Panc1 (cell line): Measurements from ENCODE around the gene PLCD3. TPM values are rescaled to one million over a fixed set of nuclear protein-coding genes. Genes with fewer than 3 reads are reported as not detected.

Experiments used
- ATAC-seq: fragments of 200-7000 bp; cut with Tn5 transposase; 2 replicates; pipeline ENCODE4 v1.9.1; 2020; ENCODE audit warnings: mild to moderate bottlenecking, moderate library complexity
- BruUV-seq: library from RNA; stranded (reverse); fragments of 400-500 nt; replicated peaks from 2 replicates; lab custom pipeline; 2021; lab: Mats Ljungman, UMichigan
- CTCF ChIA-PET: fragments of 300-600 bp; sonication (Branson Sonifier 250); formaldehyde crosslinking; loops from one replicate; lab custom pipeline; 2022; ENCODE audit warnings: antibody characterized with exemption; lab: Charles Lee
- POLR2A ChIA-PET: fragments of 300-600 bp; sonication (Branson Sonifier 250); formaldehyde crosslinking; loops from one replicate; lab custom pipeline; 2022; ENCODE audit warnings: antibody characterized with exemption; lab: Charles Lee
- DNase-seq: peaks from one replicate; pipeline ENCODE4 v3.0.0-alpha.2; 2010; ENCODE audit warnings: low read depth, low spot score
- H3K27ac ChIP-seq: 2 replicates; pipeline ENCODE4 v1.5.1; 2011; ENCODE audit warnings: mild to moderate bottlenecking, low read length, inconsistent platforms
- H3K27me3 ChIP-seq: fragments of 200-500 bp; sonication (Bioruptor generic); 2 replicates; pipeline ENCODE4 v1.6.0; 2014; ENCODE audit warnings: low read length, inconsistent platforms; ENCODE audit not compliant: control insufficient read depth, insufficient read depth
- H3K36me3 ChIP-seq: fragments of 200-500 bp; sonication (Bioruptor generic); 2 replicates; pipeline ENCODE4 v1.5.1; 2014; ENCODE audit warnings: inconsistent platforms, mild to moderate bottlenecking, low read length, moderate library complexity; ENCODE audit not compliant: control insufficient read depth, insufficient read depth
- H3K4me1 ChIP-seq: 2 replicates; pipeline ENCODE4 v1.5.1; 2011; ENCODE audit warnings: inconsistent platforms, mild to moderate bottlenecking, low read length, moderate library complexity; ENCODE audit not compliant: control insufficient read depth, insufficient read depth
- H3K4me3 ChIP-seq, 2 experiments: 2 replicates each; pipeline ENCODE4 v1.5.1; 2011 to 2012; ENCODE audit warnings: low read depth in 2 of 2, low read length in 2 of 2, mild to moderate bottlenecking in 2 of 2, inconsistent platforms in 1 of 2, moderate library complexity in 1 of 2
- H3K9me3 ChIP-seq: fragments of 200-500 bp; sonication (Bioruptor generic); 2 replicates; pipeline ENCODE4 v1.5.1; 2014; ENCODE audit warnings: low read depth, mild to moderate bottlenecking, inconsistent platforms, low read length, moderate library complexity; ENCODE audit not compliant: control insufficient read depth, insufficient read depth
- CTCF ChIP-seq: fragments of 450-650 bp; IDR thresholded peaks from 2 replicates; pipeline ENCODE4 v1.5.1; 2017; ENCODE audit warnings: mild to moderate bottlenecking
- POLR2AphosphoS5 ChIP-seq: IDR thresholded peaks from 2 replicates; pipeline ENCODE4 v1.6.1; 2012; ENCODE audit warnings: mild to moderate bottlenecking, low read depth, low read length, moderate library complexity
- SIN3A ChIP-seq: IDR thresholded peaks from 2 replicates; pipeline ENCODE4 v1.6.1; 2012; ENCODE audit warnings: low read depth, mild to moderate bottlenecking, low read length, moderate library complexity, borderline replicate concordance; ENCODE audit not compliant: insufficient read depth
- TCF7L2 ChIP-seq: IDR thresholded peaks from 2 replicates; pipeline ENCODE4 v1.6.1; 2011; ENCODE audit warnings: mild to moderate bottlenecking, low read depth, low read length, inconsistent platforms
- in situ Hi-C: cut with HindIII; loops from 2 replicates; pipeline ENCODE4 v1.10.0; 2016; ENCODE audit warnings: low sequenced_read_pairs, low pct_unique_long_range_greater_than_20kb
- intact Hi-C: fragments of 100-400 bp; cut with micrococcal nuclease; formaldehyde crosslinking; loops from one replicate; pipeline ENCODE4 v1.10.0; 2022; ENCODE audit not compliant: unreplicated experiment
- total RNA-seq: library from RNA; stranded (reverse); gene quantifications from one replicate; pipeline ENCODE4 v1.2.1, GENCODE V29; 2021; ENCODE audit not compliant: unreplicated experiment
- TF ChIP-seq, protein P1 (sequence below), 2 experiments: IDR thresholded peaks; 2 replicates each; pipeline ENCODE4 v1.6.1; 2011 to 2012; ENCODE audit warnings: low read depth in 2 of 2, control low read depth in 1 of 2, low read length in 1 of 2, mild to moderate bottlenecking in 1 of 2, moderate library complexity in 1 of 2; ENCODE audit not compliant: insufficient read depth in 1 of 2

Gene PLCD3
- total RNA-seq, 1 experiment from 2014 or later: 125 TPM

DNA sequence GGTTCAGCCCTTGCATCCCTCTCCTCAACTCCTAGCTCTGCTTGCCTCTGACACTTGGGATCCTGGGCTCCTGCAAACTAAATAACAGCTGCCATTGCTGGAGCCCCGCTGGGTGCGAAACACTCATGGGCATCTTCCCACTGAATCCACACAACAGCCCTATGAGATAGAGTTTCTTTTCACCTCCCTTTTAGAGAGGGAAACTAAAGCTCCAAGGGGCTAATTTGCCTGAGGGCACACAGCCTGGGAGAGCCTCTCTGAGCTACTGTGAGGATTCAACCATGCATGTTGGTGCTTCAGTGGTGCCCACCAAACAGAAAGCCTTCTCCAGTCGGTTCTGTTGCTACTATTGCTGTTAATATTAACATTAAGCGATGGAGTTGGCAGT lies 7.2 kb upstream of the PLCD3 start:
- Histone ChIP-seq H3K27ac (no peak overlapping the region), H3K4me3 (no peak overlapping the region), H3K36me3 (no peaks in the 10 kb centered on the region), H3K4me1 (peaks cover 8% of the 10 kb centered on the region; the same call in 1 of the 2 replicates), H3K9me3 (no peaks in the 10 kb centered on the region), H3K27me3 (no peaks in the 10 kb centered on the region)
- ChIA-PET CTCF (no interaction called here), POLR2A (no interaction called here)
- intact Hi-C loops: no loop called here
- ATAC-seq (no peak), DNase-seq (no peak)
- in situ Hi-C loops: no loop called here
- no TSS peak for BruUV-seq
- TF ChIP-seq TCF7L2 (no peak), SIN3A (no peak)
- TF ChIP-seq, protein P1, sequence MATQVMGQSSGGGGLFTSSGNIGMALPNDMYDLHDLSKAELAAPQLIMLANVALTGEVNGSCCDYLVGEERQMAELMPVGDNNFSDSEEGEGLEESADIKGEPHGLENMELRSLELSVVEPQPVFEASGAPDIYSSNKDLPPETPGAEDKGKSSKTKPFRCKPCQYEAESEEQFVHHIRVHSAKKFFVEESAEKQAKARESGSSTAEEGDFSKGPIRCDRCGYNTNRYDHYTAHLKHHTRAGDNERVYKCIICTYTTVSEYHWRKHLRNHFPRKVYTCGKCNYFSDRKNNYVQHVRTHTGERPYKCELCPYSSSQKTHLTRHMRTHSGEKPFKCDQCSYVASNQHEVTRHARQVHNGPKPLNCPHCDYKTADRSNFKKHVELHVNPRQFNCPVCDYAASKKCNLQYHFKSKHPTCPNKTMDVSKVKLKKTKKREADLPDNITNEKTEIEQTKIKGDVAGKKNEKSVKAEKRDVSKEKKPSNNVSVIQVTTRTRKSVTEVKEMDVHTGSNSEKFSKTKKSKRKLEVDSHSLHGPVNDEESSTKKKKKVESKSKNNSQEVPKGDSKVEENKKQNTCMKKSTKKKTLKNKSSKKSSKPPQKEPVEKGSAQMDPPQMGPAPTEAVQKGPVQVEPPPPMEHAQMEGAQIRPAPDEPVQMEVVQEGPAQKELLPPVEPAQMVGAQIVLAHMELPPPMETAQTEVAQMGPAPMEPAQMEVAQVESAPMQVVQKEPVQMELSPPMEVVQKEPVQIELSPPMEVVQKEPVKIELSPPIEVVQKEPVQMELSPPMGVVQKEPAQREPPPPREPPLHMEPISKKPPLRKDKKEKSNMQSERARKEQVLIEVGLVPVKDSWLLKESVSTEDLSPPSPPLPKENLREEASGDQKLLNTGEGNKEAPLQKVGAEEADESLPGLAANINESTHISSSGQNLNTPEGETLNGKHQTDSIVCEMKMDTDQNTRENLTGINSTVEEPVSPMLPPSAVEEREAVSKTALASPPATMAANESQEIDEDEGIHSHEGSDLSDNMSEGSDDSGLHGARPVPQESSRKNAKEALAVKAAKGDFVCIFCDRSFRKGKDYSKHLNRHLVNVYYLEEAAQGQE (IDR thresholded peaks at IDR 0.05; ENCODE audit: insufficient read depth in 1 of 2, low read depth in 2 of 2, low read length in 1 of 2): no peak

DNA sequence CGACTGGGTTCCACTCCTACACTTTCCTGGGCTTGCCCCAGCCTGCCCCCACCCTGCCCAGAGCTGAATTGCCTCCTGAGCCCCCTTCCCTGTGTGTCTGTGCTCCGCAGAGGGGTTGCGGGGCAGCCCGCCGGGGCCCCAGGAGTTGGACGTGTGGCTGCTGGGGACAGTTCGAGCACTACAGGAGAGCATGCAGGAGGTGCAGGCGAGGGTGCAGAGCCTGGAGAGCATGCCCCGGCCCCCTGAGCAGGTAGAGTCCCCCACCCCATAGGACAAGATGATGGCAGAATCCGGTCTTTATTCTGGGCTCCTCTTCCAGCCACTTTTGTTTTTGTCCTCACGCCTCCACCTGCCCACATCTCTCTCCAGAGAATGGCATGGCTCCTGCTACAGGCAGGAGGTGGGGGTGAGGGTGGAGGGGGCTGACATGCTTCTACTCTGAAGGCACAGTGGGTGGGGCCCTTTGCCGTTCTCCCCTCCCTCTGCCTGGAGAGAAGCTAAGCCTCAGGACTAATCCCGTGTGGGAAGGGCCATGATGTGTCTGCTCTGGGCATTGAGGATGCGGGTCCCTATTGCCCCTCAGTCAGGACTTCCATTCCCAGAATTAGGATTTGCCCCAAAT lies 6.7 kb upstream of the PLCD3 start:
- Histone ChIP-seq H3K4me3 (no peak overlapping the region), H3K9me3 (no peaks in the 10 kb centered on the region), H3K36me3 (no peaks in the 10 kb centered on the region), H3K27ac (no peak overlapping the region), H3K4me1 (peaks cover 8% of the 10 kb centered on the region; the same call in 1 of the 2 replicates), H3K27me3 (no peaks in the 10 kb centered on the region)
- no peak for ATAC-seq
- no peak for DNase-seq
- BruUV-seq: no TSS peak
- intact Hi-C loops (no loop called here), in situ Hi-C loops (no loop called here)
- TF ChIP-seq SIN3A (no peak), POLR2AphosphoS5 (no peak), TCF7L2 (no peak), CTCF (no peak)
- TF ChIP-seq, protein P1 (IDR thresholded peaks at IDR 0.05; ENCODE audit: insufficient read depth in 1 of 2, low read depth in 2 of 2, low read length in 1 of 2): no peak
- CTCF ChIA-PET: no interaction called here
- POLR2A ChIA-PET: no interaction called here
